ENCODE data around the gene NREP. TPM values are rescaled to one million over a fixed set of nuclear protein-coding genes. Genes with fewer than 3 reads are reported as not detected.

NREP gene
- total RNA-seq, 2 experiments from 2014 or later = 14.2 to 15.7 TPM

DNA sequence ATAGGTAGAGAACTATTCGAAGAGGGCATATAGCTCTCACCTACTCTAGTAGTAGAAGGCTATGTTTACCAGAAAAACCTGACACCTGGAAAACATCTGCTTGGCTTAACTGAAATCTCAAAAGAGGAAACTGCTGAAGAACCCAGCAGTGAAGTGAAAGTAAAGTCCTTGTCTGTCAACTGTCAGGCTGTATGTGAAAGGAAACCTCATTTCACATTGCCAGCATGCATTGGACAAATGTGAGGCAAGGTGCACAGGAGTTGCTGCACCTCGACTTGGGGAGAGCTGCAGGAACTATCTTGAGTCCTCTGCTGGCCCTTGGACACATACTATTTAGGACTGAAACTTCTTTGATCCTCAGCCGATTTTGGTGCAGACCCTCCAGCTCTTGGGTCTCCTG, 53.3 kb downstream of the NREP start:
- no peaks in the 10 kb centered on the region for H3K36me3 Mint-ChIP-seq
- no peak overlapping the region for H3K27ac Mint-ChIP-seq
- H3K9me3 Mint-ChIP-seq = no peaks in the 10 kb centered on the region
- H3K4me1 Mint-ChIP-seq = peaks cover 8% of the 10 kb centered on the region
- H3K27me3 Mint-ChIP-seq = no peaks in the 10 kb centered on the region
- H3K4me3 Mint-ChIP-seq = no peak overlapping the region
- no peak for DNase-seq

DNA sequence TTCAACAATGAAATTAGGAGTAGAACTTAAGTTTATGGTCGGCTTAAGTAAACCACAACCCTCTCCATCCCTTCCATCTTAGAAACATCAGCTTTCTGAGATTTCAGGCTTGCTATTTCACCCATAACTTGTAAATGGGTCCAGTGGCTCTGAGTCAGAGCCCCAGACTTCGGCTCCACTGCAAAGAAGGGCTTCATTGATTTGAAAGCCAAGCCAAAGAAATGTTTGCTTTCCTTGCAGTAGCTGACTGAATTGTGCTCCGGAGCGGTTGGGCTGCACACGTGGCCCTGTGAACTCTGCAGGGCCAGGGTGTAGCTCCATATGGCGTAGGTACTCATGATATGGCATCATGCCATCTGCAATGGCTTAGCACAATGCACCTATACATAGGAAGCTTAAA, 57.0 kb downstream of the NREP start:
- H3K4me3 Mint-ChIP-seq = no peak overlapping the region
- peaks cover 8% of the 10 kb centered on the region for H3K4me1 Mint-ChIP-seq
- no peak for DNase-seq
- H3K27me3 Mint-ChIP-seq = no peaks in the 10 kb centered on the region
- H3K9me3 Mint-ChIP-seq = no peaks in the 10 kb centered on the region
- no peak overlapping the region for H3K27ac Mint-ChIP-seq
- no peaks in the 10 kb centered on the region for H3K36me3 Mint-ChIP-seq

DNA sequence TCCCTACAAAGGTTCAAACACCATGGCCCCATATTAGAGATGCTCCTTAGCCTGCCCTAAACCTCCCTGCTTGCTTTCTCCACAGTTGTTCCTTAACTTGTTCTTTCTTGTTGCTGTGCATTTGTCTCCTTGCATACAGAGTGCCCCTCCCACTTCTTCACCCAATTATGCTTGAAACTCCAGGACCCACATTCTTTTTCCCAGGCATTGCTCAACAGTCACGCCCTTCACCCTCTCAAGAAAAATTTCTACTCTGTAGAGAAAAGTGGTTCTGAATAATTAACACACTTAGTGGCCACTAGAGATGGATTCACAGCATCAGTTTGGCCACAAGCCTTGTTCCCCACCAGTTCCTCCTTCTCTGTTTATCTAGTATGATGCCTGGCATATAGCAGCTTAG, 57.7 kb downstream of the NREP start:
- Mint-ChIP-seq H3K9me3 (no peaks in the 10 kb centered on the region), H3K36me3 (no peaks in the 10 kb centered on the region), H3K27me3 (no peaks in the 10 kb centered on the region), H3K4me1 (peaks cover 8% of the 10 kb centered on the region), H3K4me3 (no peak overlapping the region), H3K27ac (no peak overlapping the region)
- no peak for DNase-seq

DNA sequence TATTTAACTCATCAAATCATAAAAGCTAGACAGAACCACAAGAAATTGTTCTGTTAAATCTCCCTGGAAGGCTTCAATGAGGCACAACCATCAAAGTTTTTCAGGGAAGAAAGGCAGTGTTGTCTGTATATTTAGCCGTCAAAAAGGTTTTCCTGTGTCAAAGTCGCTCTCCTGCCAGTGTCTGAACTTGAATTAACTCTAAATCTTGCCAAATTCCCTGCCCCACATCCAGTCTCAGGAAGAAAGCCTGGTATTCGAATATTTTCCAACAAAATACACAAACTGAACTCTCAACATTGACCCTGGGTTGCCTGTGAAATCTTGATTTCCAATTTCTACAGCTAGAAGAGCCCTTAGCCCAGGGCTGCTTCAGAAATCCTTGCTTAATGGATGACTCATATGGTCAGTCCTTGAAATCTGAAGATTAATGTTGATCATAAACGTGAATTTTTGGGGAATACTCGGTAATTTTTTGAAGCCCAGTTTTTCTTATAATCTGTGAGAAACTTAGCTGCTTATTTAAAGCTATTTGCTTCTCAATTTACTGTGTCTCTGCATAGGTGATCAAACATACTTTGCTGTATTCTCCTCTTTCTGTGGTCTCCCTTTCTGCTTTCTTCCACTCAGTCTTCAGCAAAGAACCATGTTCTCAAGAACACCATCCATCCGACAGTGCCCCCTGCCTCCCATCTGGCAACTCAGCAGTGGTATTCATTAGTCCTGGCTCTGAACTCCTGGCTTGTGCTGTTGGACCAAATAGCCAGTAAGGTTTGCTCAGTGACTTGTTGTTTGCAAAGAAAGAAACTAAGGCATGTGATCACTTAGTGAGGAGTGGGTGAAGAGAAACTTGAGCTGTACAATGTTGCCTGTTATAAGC, 58.9 kb downstream of the NREP start:
- Mint-ChIP-seq H3K9me3 (no peaks in the 10 kb centered on the region), H3K27me3 (no peaks in the 10 kb centered on the region), H3K4me1 (no peaks in the 10 kb centered on the region), H3K4me3 (no peak overlapping the region), H3K36me3 (no peaks in the 10 kb centered on the region), H3K27ac (no peak overlapping the region)
- DNase-seq = no peak

DNA sequence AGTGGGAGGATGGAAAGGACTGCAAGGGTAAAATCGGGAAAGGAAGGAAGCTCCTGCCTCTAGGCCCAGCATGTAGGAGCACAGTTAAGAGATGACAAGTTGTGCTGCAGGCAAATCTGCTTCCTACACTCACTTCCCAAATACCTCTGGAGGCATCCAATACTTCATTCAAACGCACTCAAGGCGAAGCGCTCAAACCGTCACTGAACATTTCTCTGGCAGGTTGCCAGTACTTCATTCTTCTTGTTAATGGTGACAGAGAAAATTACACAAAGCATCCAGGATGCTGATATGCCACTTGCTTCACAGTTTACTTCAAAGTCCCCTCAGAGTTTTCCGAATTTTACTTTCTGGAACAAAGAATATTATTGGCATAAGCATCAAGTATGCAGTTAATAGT, 59.8 kb downstream of the NREP start:
- H3K27me3 Mint-ChIP-seq = no peaks in the 10 kb centered on the region
- no peak overlapping the region for H3K27ac Mint-ChIP-seq
- no peak for DNase-seq
- H3K36me3 Mint-ChIP-seq = no peaks in the 10 kb centered on the region
- no peak overlapping the region for H3K4me3 Mint-ChIP-seq
- no peaks in the 10 kb centered on the region for H3K9me3 Mint-ChIP-seq
- H3K4me1 Mint-ChIP-seq = no peaks in the 10 kb centered on the region

DNA sequence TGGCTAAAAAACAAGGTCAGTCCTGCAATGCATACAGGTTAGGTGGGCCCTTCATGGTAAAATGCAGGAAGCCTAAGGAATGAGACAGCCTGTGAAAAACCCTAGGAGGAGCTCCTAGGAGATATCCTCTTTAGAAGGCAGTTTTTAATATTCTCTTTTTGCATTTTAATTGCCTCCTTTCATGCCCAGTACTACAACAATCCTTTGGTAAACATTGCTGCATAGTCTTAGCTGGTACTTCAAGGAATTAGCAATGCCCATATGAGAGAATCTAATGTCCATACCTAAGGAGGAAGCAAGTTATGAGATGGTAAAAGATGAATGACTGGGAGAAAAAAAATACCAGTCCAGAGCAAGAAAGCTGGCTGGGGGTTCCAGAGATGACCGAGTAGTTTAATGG, 61.0 kb downstream of the NREP start:
- peaks cover 4% of the 10 kb centered on the region for H3K4me1 Mint-ChIP-seq
- H3K4me3 Mint-ChIP-seq = no peak overlapping the region
- no peaks in the 10 kb centered on the region for H3K9me3 Mint-ChIP-seq
- no peak for DNase-seq
- H3K36me3 Mint-ChIP-seq = no peaks in the 10 kb centered on the region
- no peak overlapping the region for H3K27ac Mint-ChIP-seq
- H3K27me3 Mint-ChIP-seq = no peaks in the 10 kb centered on the region

DNA sequence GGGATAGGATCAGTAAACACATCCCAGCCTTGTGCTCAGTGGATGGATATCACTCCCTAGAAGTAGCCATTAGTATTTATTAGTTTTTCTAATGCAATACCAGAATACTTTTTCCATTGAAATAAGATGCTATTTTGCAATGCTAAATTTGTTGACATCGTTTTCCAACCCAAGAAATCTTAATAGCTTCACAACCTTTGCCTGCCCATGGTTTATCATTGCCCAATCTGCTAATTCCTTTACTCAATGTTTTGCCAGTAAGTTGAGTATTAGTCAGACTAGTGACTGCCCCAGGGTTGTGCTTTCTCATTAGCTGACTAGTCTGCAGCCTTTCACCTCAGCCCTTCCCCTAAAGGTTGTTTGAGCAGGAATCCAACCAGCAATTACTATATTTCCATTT, 62.9 kb downstream of the NREP start:
- Mint-ChIP-seq H3K36me3 (no peaks in the 10 kb centered on the region), H3K9me3 (no peaks in the 10 kb centered on the region), H3K4me3 (no peak overlapping the region), H3K27me3 (no peaks in the 10 kb centered on the region), H3K4me1 (peaks cover 4% of the 10 kb centered on the region), H3K27ac (no peak overlapping the region)
- no peak for DNase-seq

DNA sequence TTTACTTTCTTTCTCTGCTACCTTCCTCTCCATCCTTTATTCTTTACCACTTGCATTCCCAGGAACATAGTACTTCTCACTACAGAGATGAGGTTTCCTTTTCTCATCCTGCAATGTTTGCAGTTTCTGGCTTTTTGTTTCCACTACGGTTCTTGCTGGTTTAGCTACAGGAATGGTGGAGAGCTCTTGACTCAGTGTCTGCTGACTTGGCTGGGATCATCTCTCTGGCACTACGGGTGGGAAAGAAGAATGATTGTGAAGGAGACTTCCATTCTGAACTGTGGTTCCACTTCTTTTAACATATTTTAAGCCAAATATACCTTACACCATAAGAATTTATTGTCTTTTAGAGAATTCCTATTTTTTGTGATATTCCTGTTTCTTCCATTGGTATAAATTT, 65.1 kb downstream of the NREP start:
- H3K27me3 Mint-ChIP-seq = no peaks in the 10 kb centered on the region
- peaks cover 4% of the 10 kb centered on the region for H3K4me1 Mint-ChIP-seq
- no peaks in the 10 kb centered on the region for H3K36me3 Mint-ChIP-seq
- no peaks in the 10 kb centered on the region for H3K9me3 Mint-ChIP-seq
- no peak overlapping the region for H3K4me3 Mint-ChIP-seq
- H3K27ac Mint-ChIP-seq = no peak overlapping the region
- DNase-seq = no peak

DNA sequence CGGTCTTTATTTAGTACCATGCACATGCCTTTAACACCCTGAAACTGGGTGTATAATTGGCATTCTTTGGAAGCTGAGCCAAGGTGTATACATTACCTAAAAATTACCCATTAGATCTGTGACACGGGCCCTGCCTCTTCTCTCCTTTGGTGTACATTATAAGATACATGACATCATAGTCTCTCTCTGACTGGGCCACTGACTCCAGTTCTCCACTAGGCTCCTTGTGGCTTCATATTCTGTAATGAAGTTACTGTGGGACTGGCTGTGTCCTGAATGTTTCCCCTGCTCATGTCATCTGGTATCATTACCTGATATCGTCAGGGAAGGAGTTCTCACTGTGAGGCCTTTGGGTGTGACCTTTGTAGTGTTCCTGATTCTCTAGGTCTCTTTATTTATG, 65.5 kb downstream of the NREP start:
- Mint-ChIP-seq H3K9me3 (no peaks in the 10 kb centered on the region), H3K4me1 (peaks cover 4% of the 10 kb centered on the region), H3K36me3 (no peaks in the 10 kb centered on the region), H3K27ac (no peak overlapping the region), H3K27me3 (no peaks in the 10 kb centered on the region), H3K4me3 (no peak overlapping the region)
- DNase-seq = no peak

DNA sequence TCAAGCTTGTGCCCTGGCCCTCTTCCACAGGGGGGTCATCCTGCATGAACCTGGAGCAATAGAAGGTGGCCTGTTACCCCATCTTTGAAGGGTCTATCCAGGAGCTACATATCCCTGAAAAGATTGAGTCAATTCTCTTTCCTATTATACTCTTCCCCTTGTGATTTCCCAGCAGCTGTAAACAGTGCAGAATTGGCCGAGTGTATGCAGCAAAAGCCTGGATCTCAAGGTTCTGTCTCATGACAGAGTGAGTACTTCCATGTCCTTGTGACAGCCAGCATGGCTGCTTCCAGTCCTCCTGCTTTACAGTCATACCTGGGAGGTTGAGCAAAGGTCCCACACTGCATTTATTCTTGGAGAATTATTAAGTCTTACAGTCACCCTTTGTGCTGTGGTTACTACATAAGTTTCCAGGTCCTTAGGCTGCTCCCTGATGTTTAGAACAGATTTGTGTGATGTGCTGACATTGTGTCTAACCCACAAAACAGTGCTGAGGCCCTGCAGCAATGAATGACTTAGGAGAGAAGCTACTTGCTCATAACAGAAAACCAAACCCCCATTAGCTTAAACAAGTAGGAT, 67.5 kb downstream of the NREP start:
- H3K27ac Mint-ChIP-seq = no peak overlapping the region
- H3K4me3 Mint-ChIP-seq = no peak overlapping the region
- H3K4me1 Mint-ChIP-seq = peaks cover 4% of the 10 kb centered on the region
- no peaks in the 10 kb centered on the region for H3K9me3 Mint-ChIP-seq
- no peaks in the 10 kb centered on the region for H3K36me3 Mint-ChIP-seq
- H3K27me3 Mint-ChIP-seq = no peaks in the 10 kb centered on the region
- DNase-seq = no peak

DNA sequence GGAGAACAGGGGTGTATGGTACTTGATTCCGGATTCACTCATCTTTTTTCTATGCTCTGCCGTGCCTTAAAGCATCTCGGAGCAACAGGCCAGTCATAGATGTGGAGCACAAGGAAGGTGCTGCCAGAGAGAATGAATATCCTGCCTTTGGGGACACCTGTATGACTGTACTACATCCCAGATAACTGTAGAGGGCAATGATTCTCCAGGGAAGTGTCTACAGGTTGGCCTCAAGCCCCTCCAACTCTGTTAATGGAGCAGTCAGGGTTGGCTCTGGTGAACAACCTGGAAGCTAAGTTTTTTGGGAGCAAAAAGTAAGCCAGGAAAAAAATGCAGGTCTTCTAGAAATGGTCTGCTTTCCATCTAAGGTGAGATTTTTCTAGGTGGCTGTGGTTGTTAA, 71.0 kb downstream of the NREP start:
- no peaks in the 10 kb centered on the region for H3K36me3 Mint-ChIP-seq
- no peaks in the 10 kb centered on the region for H3K4me1 Mint-ChIP-seq
- DNase-seq = no peak
- no peaks in the 10 kb centered on the region for H3K27me3 Mint-ChIP-seq
- H3K27ac Mint-ChIP-seq = no peak overlapping the region
- H3K9me3 Mint-ChIP-seq = no peaks in the 10 kb centered on the region
- no peak overlapping the region for H3K4me3 Mint-ChIP-seq

DNA sequence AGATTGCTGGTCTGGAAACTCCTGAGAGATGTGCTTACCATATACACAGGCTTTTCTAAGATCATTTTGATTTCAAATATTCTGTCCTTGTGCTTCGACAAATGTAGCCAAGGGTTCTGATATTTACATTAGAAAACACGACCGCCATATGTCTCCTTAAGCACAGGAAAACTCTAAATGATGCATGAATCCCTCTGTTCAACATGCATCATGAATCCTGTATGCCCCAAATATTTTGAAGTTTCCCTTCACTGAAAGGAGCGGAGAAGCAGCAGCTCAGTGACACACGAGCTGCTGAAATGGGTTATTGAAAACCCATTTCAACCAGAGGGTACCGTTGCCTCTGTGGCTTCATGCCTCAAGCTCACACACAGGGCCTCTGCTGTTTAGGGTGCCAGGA, 74.4 kb downstream of the NREP start:
- no peaks in the 10 kb centered on the region for H3K4me1 Mint-ChIP-seq
- no peak overlapping the region for H3K4me3 Mint-ChIP-seq
- no peaks in the 10 kb centered on the region for H3K36me3 Mint-ChIP-seq
- H3K27me3 Mint-ChIP-seq = no peaks in the 10 kb centered on the region
- H3K27ac Mint-ChIP-seq = no peak overlapping the region
- no peaks in the 10 kb centered on the region for H3K9me3 Mint-ChIP-seq
- no peak for DNase-seq

DNA sequence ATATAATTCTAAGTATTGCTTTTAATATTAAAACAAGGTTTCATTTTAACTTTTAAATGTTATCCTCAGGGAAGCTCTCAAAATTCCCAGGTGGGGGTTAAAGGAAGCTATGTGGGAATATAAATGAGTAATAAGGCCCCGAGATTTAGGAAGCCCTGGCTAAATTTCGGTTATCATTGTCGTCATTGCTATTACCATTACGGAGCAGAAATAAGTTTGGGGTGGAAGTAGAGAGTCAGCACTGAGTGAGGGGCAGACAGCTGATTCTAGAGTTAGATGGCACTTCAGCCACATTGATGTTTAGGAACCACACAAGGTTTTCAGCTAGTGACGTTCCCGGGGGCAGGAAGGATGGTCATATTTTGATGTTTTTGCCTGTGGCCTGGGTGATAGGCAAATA, 74.9 kb downstream of the NREP start:
- no peaks in the 10 kb centered on the region for H3K27me3 Mint-ChIP-seq
- H3K9me3 Mint-ChIP-seq = no peaks in the 10 kb centered on the region
- H3K36me3 Mint-ChIP-seq = no peaks in the 10 kb centered on the region
- no peak overlapping the region for H3K4me3 Mint-ChIP-seq
- H3K27ac Mint-ChIP-seq = no peak overlapping the region
- H3K4me1 Mint-ChIP-seq = no peaks in the 10 kb centered on the region
- no peak for DNase-seq

DNA sequence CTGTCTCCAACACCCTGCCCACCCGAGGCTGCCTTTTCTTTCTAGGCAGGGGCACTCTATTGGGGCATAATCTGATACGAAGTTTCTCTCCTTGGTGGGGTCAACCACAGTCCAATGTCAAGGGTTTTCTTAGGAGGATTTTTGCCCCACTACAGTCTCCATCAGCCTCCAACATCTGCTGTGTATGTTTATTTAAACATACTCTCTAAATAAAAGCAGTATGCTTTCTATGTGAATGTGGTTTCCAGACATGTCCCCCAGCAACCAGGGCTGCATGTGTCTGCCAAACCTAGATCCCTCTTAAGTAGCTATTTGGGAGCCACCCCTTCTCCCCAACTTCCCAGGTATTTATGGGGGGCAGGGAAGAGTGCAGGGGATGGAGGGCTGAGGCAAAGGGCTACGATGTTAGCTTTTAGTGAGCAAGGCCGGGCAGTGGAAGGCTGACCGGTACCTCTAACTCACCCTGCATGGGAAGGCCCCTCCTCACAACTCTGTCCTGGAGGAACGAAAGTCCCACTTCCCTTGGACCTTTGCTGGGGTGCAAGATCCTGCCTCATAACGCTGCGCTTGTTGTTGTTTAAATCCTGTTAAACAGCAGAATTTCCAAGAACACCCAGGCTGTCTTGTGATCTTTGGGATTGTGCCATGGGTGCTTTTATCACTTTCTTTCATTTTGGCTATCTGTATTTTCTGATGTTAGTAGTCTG, 75.4 kb downstream of the NREP start:
- Mint-ChIP-seq H3K36me3 (no peaks in the 10 kb centered on the region), H3K4me1 (no peaks in the 10 kb centered on the region), H3K27me3 (no peaks in the 10 kb centered on the region), H3K27ac (no peak overlapping the region), H3K9me3 (no peaks in the 10 kb centered on the region), H3K4me3 (no peak overlapping the region)
- DNase-seq = no peak

DNA sequence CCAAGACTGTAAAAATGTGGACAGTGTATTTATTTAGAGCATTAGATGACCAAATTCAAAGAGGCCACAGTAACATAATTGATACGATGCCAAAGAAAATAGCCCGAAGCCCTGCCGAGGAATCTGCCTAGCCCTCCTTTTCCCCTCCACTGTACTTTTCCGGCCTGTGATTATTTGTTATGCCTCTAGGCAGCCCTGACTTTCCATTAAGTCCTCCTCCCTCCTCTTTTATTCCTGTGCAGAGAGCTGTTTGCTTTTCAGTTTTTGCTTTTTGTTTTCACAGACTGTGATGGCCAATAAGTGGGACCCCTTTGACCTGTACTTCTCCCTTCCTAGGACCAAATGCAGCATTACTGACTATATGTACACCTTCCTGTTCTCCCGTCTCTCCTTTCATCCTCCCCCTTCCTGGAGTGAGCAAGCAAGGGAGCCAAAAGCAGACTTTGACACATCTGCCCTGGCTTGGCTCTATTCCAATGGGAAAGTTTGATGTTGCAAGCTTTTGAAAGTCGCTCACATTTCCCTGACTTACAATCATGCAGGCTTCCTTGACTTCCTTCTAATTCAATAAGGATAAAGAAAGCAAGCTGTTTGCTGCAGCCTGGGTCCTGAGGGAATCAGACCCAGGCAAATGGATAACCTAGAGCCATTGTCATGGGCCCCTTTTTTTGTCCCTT, 76.1 kb downstream of the NREP start:
- DNase-seq = no peak
- H3K4me1 Mint-ChIP-seq = no peaks in the 10 kb centered on the region
- H3K9me3 Mint-ChIP-seq = no peaks in the 10 kb centered on the region
- H3K27me3 Mint-ChIP-seq = no peaks in the 10 kb centered on the region
- H3K27ac Mint-ChIP-seq = no peak overlapping the region
- no peak overlapping the region for H3K4me3 Mint-ChIP-seq
- H3K36me3 Mint-ChIP-seq = no peaks in the 10 kb centered on the region

All from activated naive CD8-positive, alpha-beta T cell treated with anti-CD3 and anti-CD28 coated beads for 36 hours (primary cell).